Retinal pigment epithelial cell (primary cell): ENCODE data around the gene FAM193B.
A peak's percentile ranks its signal among the peaks of the same experiment; 100 is the strongest.

Experiments used
- DNase-seq: peaks from one replicate; pipeline ENCODE4 v3.0.0-alpha.2; 2010; ENCODE audit warnings: low read depth
- H3K4me3 ChIP-seq: 2 replicates; pipeline ENCODE4 v1.5.1; 2011; ENCODE audit warnings: mild to moderate bottlenecking, low read length, control low read depth, moderate library complexity
- TF ChIP-seq, protein P1 (sequence below): conservative IDR thresholded peaks from 2 replicates; pipeline ENCODE4 v1.5.1; 2011; ENCODE audit warnings: low read depth, low read length, control low read depth, inconsistent platforms

The FAM193B gene

DNA sequence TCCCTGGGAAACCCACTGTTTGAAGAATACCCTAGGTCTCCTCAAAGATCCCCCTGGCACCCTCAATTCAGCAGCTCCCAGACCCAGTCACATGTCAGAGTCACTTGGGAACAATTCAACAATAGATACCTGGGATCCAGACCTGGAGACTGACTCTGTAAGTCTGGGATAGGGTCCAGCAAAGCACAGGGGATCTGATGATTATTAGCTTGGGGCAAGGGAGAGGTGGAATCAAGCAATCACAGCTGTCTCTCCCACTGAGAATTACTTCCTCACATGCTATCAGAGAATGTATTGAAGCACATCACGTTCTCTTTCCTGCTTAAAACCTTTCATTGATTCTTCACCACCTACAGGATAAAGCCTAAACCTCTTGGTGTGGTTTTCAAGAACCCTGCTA lies 5.9 kb downstream of the FAM193B start:
- no peak for DNase-seq
- TF ChIP-seq, protein P1, sequence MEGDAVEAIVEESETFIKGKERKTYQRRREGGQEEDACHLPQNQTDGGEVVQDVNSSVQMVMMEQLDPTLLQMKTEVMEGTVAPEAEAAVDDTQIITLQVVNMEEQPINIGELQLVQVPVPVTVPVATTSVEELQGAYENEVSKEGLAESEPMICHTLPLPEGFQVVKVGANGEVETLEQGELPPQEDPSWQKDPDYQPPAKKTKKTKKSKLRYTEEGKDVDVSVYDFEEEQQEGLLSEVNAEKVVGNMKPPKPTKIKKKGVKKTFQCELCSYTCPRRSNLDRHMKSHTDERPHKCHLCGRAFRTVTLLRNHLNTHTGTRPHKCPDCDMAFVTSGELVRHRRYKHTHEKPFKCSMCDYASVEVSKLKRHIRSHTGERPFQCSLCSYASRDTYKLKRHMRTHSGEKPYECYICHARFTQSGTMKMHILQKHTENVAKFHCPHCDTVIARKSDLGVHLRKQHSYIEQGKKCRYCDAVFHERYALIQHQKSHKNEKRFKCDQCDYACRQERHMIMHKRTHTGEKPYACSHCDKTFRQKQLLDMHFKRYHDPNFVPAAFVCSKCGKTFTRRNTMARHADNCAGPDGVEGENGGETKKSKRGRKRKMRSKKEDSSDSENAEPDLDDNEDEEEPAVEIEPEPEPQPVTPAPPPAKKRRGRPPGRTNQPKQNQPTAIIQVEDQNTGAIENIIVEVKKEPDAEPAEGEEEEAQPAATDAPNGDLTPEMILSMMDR, result no peak
- no peak overlapping the region for H3K4me3 ChIP-seq

DNA sequence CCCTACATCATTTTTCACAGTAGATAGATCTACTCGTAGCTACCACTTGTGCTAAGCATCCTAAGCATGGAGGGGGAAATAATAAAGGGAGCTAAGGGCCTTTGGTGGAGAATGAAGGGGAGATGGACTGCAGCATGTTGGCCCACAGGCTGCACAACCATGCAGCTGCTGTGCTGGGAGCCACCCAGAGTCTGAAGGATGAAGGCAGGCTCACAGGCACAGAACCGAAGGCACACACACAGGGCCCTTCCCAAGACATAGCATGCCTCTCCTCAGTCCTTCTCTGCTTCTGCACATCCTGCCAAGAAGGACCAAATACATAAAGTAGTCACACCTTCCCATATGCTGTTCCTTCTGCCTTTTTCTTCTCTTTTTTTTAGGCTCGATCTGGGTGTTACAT lies 6.6 kb downstream of the FAM193B start:
- TF ChIP-seq, protein P1, result no peak
- no peak overlapping the region for H3K4me3 ChIP-seq
- DNase-seq, result no peak

DNA sequence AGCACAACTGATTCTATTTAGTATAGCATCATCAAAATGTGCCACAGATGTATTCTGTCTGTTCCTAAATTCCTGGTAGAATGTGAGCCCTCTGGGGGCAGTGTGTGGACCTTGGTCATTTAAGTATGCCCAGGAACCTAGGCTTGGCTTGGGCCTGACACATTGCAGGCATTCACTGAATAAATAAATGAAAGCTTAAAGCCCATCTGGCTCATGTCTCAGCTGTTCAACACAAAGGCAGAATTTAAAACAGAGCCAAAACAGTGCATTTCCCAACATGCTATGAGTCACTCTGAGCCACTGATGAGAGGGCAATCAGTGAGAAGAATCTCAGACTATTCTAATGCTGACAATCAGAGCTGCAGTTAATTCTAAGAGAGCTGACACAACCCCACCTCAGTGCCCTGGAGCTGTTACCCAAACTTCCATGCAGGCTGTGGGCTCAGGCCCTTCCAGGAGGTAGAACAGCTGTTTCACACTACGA lies 8.1 kb downstream of the FAM193B start:
- DNase-seq, result peak; percentile 81
- no peak overlapping the region for H3K4me3 ChIP-seq
- TF ChIP-seq, protein P1, result no peak

DNA sequence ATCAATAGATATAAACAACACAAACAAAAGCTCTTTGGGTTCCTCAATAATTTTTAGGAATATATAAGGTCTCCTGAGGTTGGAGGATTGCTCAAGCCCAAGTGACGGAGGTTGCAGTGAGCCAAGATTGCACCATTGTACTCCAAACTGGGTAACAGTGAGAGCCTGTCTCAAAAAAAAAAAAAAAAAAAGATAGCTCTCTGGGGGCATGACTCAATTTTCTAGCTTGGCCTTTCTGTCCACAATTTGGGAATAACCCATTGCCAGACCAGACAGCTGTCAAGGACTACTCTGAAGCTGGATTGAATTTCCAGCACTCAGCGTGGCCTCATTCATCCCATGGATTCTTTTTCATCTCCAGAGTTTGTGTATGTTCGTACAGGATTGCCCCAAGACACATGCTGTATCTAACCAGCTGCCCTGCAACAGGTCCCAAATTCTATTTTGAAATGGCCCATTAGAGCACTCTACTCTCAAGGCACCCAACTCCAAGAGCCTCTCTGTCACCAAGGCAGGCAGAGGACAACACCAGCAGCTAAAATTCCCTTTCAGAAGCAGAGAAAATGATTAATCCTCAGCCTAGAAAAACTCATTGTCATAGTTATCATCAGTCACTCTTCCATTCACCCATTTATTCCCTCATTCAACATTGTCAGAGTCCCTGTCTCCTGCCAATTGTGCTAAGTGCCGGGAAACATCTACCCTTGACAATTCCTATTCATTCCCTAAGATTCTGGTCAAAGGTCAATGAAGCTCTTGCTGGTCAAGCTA lies 8.7 kb downstream of the FAM193B start:
- no peak for DNase-seq
- TF ChIP-seq, protein P1, result no peak
- no peak overlapping the region for H3K4me3 ChIP-seq

DNA sequence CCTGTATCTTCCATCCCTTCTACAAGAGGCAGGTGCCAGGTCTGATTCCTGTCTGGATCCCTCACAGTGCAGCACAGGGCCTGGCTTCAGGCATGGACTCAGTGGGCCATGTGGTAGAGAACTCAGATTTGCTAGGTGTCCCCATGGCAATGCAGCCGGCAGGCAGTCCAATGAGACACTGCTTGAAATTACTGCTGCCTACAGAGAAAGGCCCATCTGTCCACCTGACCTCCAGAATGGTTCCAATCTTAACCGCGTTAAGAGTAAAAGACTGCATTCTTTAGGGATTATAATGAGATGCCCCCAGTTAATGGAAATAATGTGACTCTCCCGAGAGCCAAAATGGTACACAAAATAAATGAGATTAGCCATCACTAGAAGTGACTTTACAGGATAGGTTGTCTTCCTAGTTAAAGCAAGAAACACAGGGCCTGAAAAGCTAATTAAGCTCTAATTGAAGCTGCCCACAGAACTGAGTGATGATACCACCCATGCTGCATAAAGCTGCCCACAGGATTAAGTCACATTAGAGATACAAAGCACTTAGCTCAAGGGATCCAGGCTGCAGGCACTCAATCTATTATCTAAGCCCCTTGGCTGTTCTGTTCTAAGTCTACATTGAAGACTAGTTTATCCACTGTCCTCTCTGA lies 11.4 kb downstream of the FAM193B start:
- H3K4me3 ChIP-seq, result no peak overlapping the region
- TF ChIP-seq, protein P1, result no peak
- DNase-seq, result peak; percentile 67

DNA sequence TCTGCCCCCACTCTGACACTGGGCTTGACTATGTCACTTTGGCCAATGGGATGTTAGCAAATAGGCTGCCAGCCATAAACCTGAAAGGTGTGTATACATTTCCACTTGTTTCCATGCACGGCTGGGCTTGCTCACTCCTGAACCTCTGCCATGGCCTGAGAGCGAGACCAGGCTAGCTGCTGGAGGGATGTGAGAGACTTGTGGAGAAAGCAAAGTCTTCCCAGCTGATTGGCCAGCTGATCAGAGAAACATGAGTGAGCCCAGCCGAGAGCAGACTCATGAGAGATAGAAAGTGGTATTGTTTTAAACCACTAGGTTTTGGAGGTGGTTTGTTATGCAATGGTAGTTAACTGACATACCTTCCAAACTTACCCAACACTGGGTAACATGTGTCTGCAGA lies 13.9 kb downstream of the FAM193B start:
- H3K4me3 ChIP-seq, result no peak overlapping the region
- DNase-seq, result no peak
- TF ChIP-seq, protein P1, result no peak

DNA sequence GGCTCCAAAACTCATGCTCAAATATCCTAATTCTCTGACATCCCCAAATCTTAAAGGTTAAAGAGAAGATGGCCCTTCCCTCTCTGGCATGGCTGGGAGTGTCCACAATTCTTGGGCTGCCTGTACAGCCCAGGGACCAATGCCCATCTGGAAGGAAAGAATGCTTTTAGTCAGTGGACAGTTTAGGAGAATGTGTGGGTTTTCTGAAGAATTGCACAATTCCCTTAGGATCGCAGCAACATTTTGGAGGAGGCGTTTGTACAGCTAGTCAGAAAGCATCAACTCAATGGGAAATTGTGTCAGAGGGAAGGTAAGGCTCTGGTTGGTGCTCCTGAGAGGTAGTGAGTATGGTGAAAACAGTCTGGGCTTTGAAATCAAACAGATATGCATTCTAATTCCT lies 15.0 kb downstream of the FAM193B start:
- no peak overlapping the region for H3K4me3 ChIP-seq
- DNase-seq, result no peak
- TF ChIP-seq, protein P1, result no peak
